Glomerular endothelial cell (primary cell): ENCODE data around the gene ERGIC2. TPM values are rescaled to one million over a fixed set of nuclear protein-coding genes. Genes with fewer than 3 reads are reported as not detected.

ENCODE experiments used
- DNase-seq: peaks from one replicate; pipeline ENCODE4 v3.0.0-alpha.2; 2011; ENCODE audit warnings: low read depth, low spot score; ENCODE audit errors: extremely low read depth
- total RNA-seq: library from RNA; depleted of rRNA; stranded (reverse); fragments of >200 nt; gene quantifications from 2 replicates; pipeline ENCODE4 v1.2.3, GENCODE V29; 2015

The ERGIC2 gene
- total RNA-seq, 1 donor from 2014 or later = 23.3 TPM

- DNase-seq = no peak
Measured at GRCh38 chr12:29376118-29376517, 4.9 kb downstream of the ERGIC2 start.

GRCh38 chr12:29374913-29375312, 6.1 kb downstream of the ERGIC2 start:
- no peak for DNase-seq

- DNase-seq = no peak
Measured at GRCh38 chr12:29374012-29374411, 7.0 kb downstream of the ERGIC2 start.

GRCh38 chr12:29365091-29365490, 15.9 kb downstream of the ERGIC2 start:
- DNase-seq = no peak

DNA sequence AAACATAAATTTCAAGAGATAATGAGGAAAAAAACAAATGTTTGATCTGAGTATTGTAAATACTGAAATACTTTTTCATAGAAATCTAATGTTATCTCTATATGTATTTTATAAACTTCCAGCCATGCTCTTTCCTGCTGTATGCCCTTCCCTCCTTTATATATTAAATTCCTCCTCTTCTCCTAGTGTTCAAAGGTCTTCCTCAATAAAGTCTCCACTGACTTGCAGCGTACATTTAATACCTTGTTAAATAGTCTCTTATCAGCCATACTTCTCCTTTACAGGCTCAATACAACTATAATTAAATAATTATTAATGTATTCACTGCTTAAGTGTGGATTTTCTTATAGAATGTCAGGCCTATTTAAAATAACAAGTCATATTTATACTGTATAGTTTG, 26.0 kb downstream of the ERGIC2 start:
- no peak for DNase-seq

- DNase-seq = no peak
Measured at GRCh38 chr12:29350080-29350479, 30.9 kb downstream of the ERGIC2 start.

DNA sequence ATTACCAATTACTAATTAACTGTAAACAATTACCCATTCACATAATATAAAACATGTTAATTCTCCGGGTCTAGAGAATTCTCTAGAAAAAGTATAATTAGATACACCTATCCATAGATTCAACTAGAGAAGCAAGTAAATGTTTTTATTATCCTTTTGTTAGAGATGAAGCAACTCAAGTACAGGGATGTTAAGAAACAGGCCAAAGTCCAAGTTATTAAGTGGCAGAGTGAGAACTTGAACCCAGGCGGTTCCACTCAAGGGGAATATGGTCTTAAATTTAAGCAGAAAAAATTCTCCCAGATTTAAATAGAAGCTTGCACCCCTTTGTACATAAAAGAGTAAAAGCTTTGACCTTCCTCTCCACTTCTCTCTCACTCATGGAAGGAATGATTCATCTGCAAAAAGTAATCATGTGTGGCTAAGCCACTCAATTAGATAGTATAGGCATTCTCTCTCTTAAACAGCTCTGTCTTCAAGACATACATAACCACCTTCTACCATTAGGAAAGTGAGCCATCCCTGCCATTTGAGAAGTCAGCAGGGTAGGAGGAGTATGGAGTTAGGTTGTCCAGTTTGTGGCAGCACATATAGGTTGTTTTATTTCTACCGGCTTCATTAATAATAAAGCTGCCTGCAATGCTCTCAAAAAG, 34.1 kb downstream of the ERGIC2 start:
- DNase-seq = no peak

- DNase-seq = no peak
Measured at GRCh38 chr12:29343022-29343799, 37.8 kb downstream of the ERGIC2 start.

- no peak for DNase-seq
Measured at GRCh38 chr12:29337325-29337724, 43.6 kb downstream of the ERGIC2 start.

- DNase-seq = no peak
Measured at GRCh38 chr12:29334937-29335336, 46.0 kb downstream of the ERGIC2 start.

GRCh38 chr12:29333178-29333577, 47.8 kb downstream of the ERGIC2 start:
- DNase-seq = no peak

- DNase-seq = no peak
Measured at GRCh38 chr12:29329411-29329810, 51.6 kb downstream of the ERGIC2 start.

GRCh38 chr12:29322157-29322556, 58.8 kb downstream of the ERGIC2 start:
- DNase-seq = no peak

DNA sequence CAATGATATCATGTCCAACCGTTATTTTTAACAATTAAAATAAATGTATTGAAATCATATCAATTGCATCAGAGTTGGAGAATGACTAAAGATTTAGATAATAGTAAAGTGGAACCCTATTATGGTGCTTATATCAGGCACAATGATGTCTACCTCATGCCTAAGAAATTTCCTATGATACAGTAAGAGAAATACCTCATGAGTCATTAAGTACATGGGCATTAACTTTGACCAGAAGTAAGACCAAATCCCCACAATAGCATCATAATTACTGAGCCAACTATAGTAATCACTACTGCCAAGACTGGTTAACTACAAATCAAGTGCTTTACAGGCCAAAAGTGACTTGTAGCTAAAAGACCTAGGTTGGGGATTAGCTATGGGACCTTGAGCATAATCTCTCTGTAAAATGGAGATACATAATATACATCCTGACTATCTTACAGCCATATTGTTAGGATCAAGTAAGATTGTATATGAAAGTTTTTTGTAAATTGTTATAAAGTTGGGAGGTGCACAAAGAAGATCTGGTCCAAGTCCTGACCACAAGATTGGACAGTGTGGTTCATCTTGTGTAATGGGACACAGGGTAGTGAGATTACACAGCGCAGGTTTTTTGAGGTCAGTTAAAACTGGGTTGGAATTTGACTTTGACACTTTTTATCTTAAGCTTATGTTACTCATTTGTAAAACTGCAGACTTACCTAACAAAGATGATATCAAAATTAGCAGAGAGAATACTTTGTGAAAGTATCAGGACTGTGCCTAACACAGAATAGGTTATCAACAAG, 60.5 kb downstream of the ERGIC2 start:
- DNase-seq = peak; percentile 36

- DNase-seq = peak; percentile 33
Measured at GRCh38 chr12:29317556-29318363, 63.2 kb downstream of the ERGIC2 start.

GRCh38 chr12:29316752-29317151, 64.2 kb downstream of the ERGIC2 start:
- no peak for DNase-seq

DNA sequence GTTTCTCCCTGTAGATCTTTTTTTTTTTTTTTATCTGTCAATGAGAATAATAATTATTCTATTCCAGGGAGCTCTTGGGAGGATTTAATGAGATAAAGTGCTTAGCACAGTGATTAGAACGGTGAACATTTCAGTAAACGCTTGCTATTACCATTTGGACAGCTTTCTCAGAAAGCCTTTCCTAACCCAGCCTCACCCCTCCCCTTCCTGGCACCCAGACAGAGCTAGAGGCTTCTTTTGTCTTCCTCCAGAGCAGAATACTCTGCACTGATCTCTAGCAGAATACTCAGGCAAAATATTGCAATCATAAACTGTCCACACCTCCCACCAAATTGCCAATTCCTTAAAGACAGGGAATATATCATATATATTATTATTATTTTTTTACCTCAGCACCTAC, 66.6 kb downstream of the ERGIC2 start:
- no peak for DNase-seq

DNA sequence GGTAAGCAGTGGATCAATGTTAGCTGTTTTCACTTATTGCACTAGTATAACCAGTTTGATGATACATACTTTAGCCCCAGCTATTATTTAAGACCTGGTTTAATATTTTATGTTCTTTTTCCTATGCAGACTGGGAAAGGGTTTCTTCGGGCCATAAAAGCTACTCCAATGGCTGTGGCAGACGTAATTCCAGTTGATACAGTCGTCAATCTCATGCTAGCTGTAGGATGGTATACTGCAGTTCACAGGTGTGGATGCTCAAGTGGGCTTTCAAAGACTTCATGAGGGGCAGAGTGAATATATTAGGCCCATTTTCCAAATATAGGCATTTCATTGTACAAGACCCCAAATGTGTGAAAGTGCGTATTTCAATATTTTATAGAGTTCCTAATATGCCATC, 70.1 kb downstream of the ERGIC2 start:
- no peak for DNase-seq

DNA sequence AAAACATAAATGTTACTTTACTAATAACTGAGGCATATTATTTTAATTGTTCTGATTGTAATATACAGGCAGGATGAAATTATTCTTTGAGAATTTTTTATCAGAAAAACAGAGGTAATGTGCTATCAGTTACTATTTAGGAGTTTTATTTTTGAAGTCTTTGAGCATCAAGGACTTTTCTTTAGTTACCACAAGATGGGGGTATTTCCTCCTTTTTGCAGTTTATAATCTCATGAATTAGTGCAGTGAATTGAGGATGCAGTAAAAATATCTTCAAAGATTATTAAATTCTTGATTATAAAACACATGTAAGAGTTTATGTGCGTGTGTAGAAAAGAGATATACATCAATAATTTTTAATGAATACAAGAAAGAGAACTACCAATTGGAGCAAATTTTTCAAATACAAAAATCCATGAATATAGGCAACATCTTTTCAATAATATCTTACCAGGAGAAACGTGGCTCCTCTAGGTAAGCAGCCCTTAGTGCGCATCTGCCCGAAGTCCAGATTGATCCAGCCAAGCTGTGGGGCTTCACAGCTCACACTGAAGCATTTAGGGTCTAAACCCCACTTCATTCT, 71.6 kb downstream of the ERGIC2 start:
- no peak for DNase-seq

DNA sequence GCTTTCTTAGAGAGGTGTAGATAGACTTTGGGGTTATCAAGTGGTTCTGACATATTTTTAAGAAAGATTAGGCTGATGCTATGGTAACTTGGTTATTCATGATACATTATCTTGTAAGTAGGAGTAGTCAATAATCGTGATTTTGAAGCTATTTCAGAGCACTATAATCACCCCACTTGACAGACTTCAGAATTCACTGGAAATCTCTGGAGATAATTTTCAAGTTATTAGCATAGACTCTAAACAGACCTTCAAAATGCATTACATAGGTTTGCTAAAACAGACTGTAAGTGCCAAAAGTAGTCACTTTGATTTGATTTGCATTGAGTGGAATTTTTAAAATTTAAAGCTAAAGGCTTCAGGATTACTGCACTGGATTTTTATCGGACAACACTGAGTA, 74.3 kb downstream of the ERGIC2 start:
- no peak for DNase-seq
